Fibroblast of skin of right quadriceps (primary cell): ENCODE data around the gene ATPAF2.
"Not testable (repeated sequence)": the region's sequence is repeated elsewhere in the genome, so short reads cannot be mapped to it uniquely, and the experiment has no call there.

Source experiments
- DNase-seq: peaks from one replicate; pipeline ENCODE4 v3.0.0-alpha.2; 2013

ATPAF2 gene

GRCh38 chr17:18009609-18010420 is 29.2 kb downstream of the ATPAF2 start:
- no peak for DNase-seq

- peak; percentile 72 for DNase-seq
Measured at GRCh38 chr17:18008496-18009268, 30.3 kb downstream of the ATPAF2 start.

GRCh38 chr17:18006495-18007239 is 32.3 kb downstream of the ATPAF2 start:
- no peak for DNase-seq

- no peak for DNase-seq
Measured at GRCh38 chr17:18005496-18005895, 33.5 kb downstream of the ATPAF2 start.

DNA sequence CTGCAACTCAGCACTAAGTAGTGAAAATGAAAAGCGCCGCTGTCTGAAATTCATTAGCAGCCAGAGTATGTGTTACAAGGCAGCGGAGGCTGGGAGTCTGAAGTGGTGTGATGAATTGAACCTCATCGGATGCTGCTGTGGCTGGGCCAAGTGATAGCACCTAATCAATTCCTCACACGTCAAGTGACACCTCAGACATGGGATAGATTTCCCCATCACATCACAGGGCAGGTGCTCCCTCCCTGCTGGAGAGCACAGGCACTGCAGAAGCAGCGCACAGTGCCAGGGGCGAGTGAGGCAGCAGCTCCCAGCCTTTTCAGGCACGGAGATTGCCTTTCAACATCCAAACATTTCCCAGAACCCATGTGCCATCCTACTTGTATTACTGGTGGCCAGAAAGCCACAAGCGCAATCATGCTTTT is 34.1 kb downstream of the ATPAF2 start:
- no peak for DNase-seq

DNA sequence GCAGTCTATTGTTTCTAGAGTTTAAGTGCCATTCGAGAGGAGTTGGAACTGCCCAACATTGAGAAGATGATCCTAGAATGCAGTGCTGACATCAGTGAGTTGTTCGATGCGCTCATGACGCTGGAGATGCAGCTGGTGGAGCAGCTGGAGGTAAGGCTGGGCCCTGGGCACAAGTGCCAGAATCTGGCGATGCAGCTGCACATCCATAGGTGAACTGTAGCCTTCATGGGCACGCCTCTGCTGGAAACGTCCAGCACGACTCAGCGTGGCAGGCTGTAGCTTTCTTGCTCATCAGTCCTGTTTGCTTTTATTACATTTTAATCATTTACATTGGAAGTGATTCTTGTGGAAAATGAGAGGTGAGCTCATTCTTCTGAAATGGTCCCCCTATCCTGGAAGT is 34.6 kb downstream of the ATPAF2 start:
- DNase-seq, result no peak

DNA sequence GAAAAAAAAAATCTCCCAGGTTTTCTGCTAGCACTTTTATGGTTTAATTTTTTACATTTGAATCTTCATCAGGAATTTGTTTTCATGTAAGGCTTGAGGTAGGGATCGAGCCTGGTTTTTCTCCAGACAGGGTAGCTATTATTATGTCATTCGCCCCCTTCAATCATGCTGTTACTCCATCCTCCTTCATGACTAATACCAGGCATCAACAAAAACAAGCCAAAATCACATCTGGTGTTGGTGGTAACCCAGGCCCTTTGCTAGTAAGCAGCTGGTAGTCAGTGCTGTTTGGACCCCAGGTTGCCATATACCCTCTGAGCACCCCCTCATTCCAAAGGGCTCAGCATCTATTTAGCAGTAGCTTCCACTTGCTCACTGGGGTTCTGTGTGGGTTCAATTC is 36.8 kb downstream of the ATPAF2 start:
- DNase-seq, result no peak

- DNase-seq, result no peak
Measured at GRCh38 chr17:18000030-18000408, 38.9 kb downstream of the ATPAF2 start.

- DNase-seq, result peak; percentile 27
Measured at GRCh38 chr17:17999364-18000029, 39.5 kb downstream of the ATPAF2 start.

- DNase-seq, result no peak
Measured at GRCh38 chr17:17998934-17999333, 40.0 kb downstream of the ATPAF2 start.

GRCh38 chr17:17995887-17996286 is 43.1 kb downstream of the ATPAF2 start:
- DNase-seq, result not testable (repeated sequence)

- peak; percentile 29 for DNase-seq
Measured at GRCh38 chr17:17994271-17995069, 44.5 kb downstream of the ATPAF2 start.

DNA sequence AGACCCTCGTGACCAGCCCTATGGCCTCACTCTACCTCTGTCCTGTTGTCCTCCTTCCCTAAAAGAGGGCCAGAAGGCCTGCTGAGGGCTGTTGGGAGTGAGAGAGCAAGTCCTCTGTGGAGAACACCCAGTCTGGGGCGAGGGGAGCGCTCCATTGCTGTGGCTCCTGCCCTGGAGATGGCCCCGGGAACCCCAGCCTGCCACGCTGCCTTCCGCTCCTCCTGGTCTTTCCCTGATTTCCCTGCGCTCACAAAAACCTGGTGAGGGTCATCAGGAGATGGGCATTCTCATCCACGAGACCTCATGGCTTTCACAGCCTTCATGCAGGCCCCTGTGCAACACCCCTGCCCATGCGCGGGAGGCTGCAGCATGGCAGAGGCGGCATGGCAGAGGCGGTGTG is 45.1 kb downstream of the ATPAF2 start:
- DNase-seq, result no peak

GRCh38 chr17:17993366-17993765 is 45.6 kb downstream of the ATPAF2 start:
- DNase-seq, result peak; percentile 12

GRCh38 chr17:17990282-17990681 is 48.7 kb downstream of the ATPAF2 start:
- DNase-seq, result no peak

DNA sequence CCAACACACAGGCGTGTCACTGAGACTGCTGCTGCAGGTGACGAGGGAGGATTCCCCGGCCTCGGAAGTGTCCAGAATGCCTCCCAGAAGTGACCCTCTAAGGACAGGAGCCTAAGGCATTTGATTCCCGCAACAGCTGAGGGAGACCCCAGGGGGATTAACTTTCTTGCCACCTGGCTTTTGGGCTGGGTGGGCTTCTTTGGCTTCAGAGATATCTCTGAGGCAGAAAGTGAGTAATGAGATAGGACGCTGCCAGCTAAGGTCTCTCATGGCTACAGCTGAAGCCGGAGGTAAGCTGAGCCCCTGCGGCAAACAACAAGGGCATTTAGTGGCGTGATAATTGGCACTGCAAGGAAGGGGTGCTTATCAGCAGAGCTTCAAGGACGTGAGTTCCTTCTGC is 49.4 kb downstream of the ATPAF2 start:
- DNase-seq, result no peak

DNA sequence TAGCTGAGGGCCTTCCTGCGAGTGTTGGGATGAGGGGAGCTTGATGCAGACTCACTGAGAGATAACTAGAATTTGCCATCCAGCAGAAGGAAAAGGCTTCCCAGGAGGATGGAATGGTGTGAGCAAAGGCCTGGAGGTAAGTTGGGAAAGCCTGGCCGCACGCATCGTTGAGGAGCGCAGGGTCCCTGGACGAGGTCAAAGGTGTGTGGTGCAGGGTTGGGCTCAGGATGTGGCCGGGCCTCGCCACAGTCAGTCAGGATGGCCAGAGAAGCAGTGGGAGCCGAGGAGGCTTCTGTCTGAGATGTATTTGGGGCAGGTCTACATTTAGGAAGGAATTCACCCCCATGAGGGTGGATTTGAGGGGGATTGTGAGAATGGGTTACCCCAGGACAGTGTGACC is 49.9 kb downstream of the ATPAF2 start:
- DNase-seq, result no peak

- no peak for DNase-seq
Measured at GRCh38 chr17:17988427-17988945, 50.5 kb downstream of the ATPAF2 start.

- DNase-seq, result no peak
Measured at GRCh38 chr17:17987901-17988300, 51.1 kb downstream of the ATPAF2 start.

- no peak for DNase-seq
Measured at GRCh38 chr17:17987187-17987896, 51.6 kb downstream of the ATPAF2 start.

GRCh38 chr17:17985555-17985954 is 53.4 kb downstream of the ATPAF2 start:
- no peak for DNase-seq
